NCI-H510A (cell line): ENCODE data around the gene SLC6A1.

Source experiments
- DNase-seq: peaks from one replicate; lab custom pipeline; 2025; lab: John Stamatoyannopoulos, UW

Gene SLC6A1

GRCh38 chr3:10993729-10994065, 1.1 kb downstream of the SLC6A1 start:
- DNase-seq: no peak

GRCh38 chr3:10994306-10994705, 1.8 kb downstream of the SLC6A1 start:
- no peak for DNase-seq

GRCh38 chr3:10995871-10996270, 3.3 kb downstream of the SLC6A1 start:
- no peak for DNase-seq

GRCh38 chr3:10996345-10997013, 3.9 kb downstream of the SLC6A1 start:
- DNase-seq: no peak

GRCh38 chr3:10997196-10997595, 4.6 kb downstream of the SLC6A1 start:
- DNase-seq: no peak

GRCh38 chr3:10998542-10998941, 6.0 kb downstream of the SLC6A1 start:
- no peak for DNase-seq

- no peak for DNase-seq
Measured at GRCh38 chr3:10999221-11000107, 6.9 kb downstream of the SLC6A1 start.

- no peak for DNase-seq
Measured at GRCh38 chr3:11000528-11000927, 8.0 kb downstream of the SLC6A1 start.

GRCh38 chr3:11001020-11001657, 8.6 kb downstream of the SLC6A1 start:
- DNase-seq: no peak

GRCh38 chr3:11001658-11002021, 9.1 kb downstream of the SLC6A1 start:
- DNase-seq: no peak

GRCh38 chr3:11002371-11002807, 9.8 kb downstream of the SLC6A1 start:
- DNase-seq: no peak

GRCh38 chr3:11004563-11004962, 12.0 kb downstream of the SLC6A1 start:
- DNase-seq: no peak

- DNase-seq: no peak
Measured at GRCh38 chr3:11005686-11006256, 13.2 kb downstream of the SLC6A1 start.

- no peak for DNase-seq
Measured at GRCh38 chr3:11006986-11007933, 14.7 kb downstream of the SLC6A1 start.

GRCh38 chr3:11009898-11010297, 17.4 kb downstream of the SLC6A1 start:
- DNase-seq: no peak

GRCh38 chr3:11010426-11011165, 18.0 kb downstream of the SLC6A1 start:
- DNase-seq: no peak

GRCh38 chr3:11014253-11014652, 21.7 kb downstream of the SLC6A1 start:
- no peak for DNase-seq

- DNase-seq: no peak
Measured at GRCh38 chr3:11014752-11015151, 22.2 kb downstream of the SLC6A1 start.

- no peak for DNase-seq
Measured at GRCh38 chr3:11015369-11015768, 22.8 kb downstream of the SLC6A1 start.

- DNase-seq: no peak
Measured at GRCh38 chr3:11016727-11017126, 24.2 kb downstream of the SLC6A1 start.
